Naive thymus-derived CD4-positive, alpha-beta T cell (primary cell): Measurements from ENCODE around the gene ATP8B3. TPM values are rescaled to one million over a fixed set of nuclear protein-coding genes. Genes with fewer than 3 reads are reported as not detected.
A peak's percentile ranks its signal among the peaks of the same experiment; 100 is the strongest.

Experiments
- ATAC-seq: fragments of 150-1000 bp; cut with Tn5 transposase; 2 replicates; pipeline ENCODE4 v1.10.0; 2021; ENCODE audit warnings: mild to moderate bottlenecking, moderate library complexity
- CTCF ChIA-PET: fragments of 350-600 bp; sonication (Branson Sonifier 250); formaldehyde crosslinking; loops from one replicate; lab custom pipeline; 2021; ENCODE audit warnings: antibody characterized with exemption; lab: Charles Lee
- POLR2A ChIA-PET: fragments of 350-600 bp; sonication (Branson Sonifier 250); formaldehyde crosslinking; loops from one replicate; lab custom pipeline; 2021; ENCODE audit warnings: antibody characterized with exemption, inconsistent platforms; lab: Charles Lee
- DNase-seq, 9 donors: peaks; one replicate each; pipeline versions ENCODE4 v3.0.0 to v3.0.0-alpha.2; 2020 to 2022; ENCODE audit warnings: mixed read lengths in 1 of 9
- H3K27ac ChIP-seq: one replicate; pipeline ENCODE4 v1.7.0; 2013; ENCODE audit warnings: mild to moderate bottlenecking, low read depth, low read length, moderate library complexity
- H3K27me3 ChIP-seq, 2 donors: one replicate each; pipeline ENCODE4 v1.7.0; 2013; ENCODE audit warnings: low read length in 2 of 2, mild to moderate bottlenecking in 2 of 2, moderate library complexity in 2 of 2; ENCODE audit not compliant: control insufficient read depth in 2 of 2, insufficient read depth in 2 of 2
- H3K36me3 ChIP-seq, 3 experiments: 1 replicate in 2 of 3; 2 replicates in 1 of 3; pipeline ENCODE4 v1.7.0; 2013; ENCODE audit warnings: low read length in 3 of 3, mild to moderate bottlenecking in 3 of 3, moderate library complexity in 1 of 3; ENCODE audit not compliant: insufficient read depth in 3 of 3, control insufficient read depth in 2 of 3
- H3K4me1 ChIP-seq, 2 donors: one replicate each; pipeline ENCODE4 v1.7.0; 2013; ENCODE audit warnings: low read length in 2 of 2, mild to moderate bottlenecking in 2 of 2, moderate library complexity in 1 of 2; ENCODE audit not compliant: control insufficient read depth in 2 of 2, insufficient read depth in 2 of 2
- H3K4me3 ChIP-seq: 2 replicates; pipeline ENCODE4 v1.7.0; 2013; ENCODE audit warnings: mild to moderate bottlenecking, low read length
- H3K9me3 ChIP-seq, 3 experiments: 1 replicate in 2 of 3; 2 replicates in 1 of 3; pipeline ENCODE4 v1.7.0; 2013; ENCODE audit warnings: low read length in 3 of 3; ENCODE audit not compliant: control insufficient read depth in 2 of 3
- H3K27ac Mint-ChIP-seq, 9 donors: one replicate each; pipeline ENCODE4 v1.8.0; 2020 to 2022; ENCODE audit warnings: mixed read lengths in 9 of 9, mild to moderate bottlenecking in 8 of 9, moderate library complexity in 5 of 9, inconsistent platforms in 2 of 9
- H3K27me3 Mint-ChIP-seq, 5 donors: one replicate each; pipeline ENCODE4 v1.8.0; 2021 to 2022; ENCODE audit warnings: mixed read lengths in 5 of 5, mild to moderate bottlenecking in 1 of 5
- H3K36me3 Mint-ChIP-seq, 5 donors: one replicate each; pipeline ENCODE4 v1.8.0; 2020 to 2022; ENCODE audit warnings: mixed read lengths in 5 of 5, mild to moderate bottlenecking in 3 of 5, inconsistent platforms in 1 of 5
- H3K4me1 Mint-ChIP-seq, 7 donors: one replicate each; pipeline ENCODE4 v1.8.0; 2020 to 2022; ENCODE audit warnings: mixed read lengths in 7 of 7, mild to moderate bottlenecking in 3 of 7, inconsistent platforms in 1 of 7
- H3K4me3 Mint-ChIP-seq, 10 donors: one replicate each; pipeline ENCODE4 v1.8.0; 2020 to 2022; ENCODE audit warnings: mild to moderate bottlenecking in 10 of 10, mixed read lengths in 10 of 10, moderate library complexity in 6 of 10, inconsistent platforms in 2 of 10
- H3K9me3 Mint-ChIP-seq, 11 donors: one replicate each; pipeline ENCODE4 v1.8.0; 2020 to 2022; ENCODE audit warnings: mixed read lengths in 11 of 11, mild to moderate bottlenecking in 4 of 11, inconsistent platforms in 1 of 11, moderate library complexity in 1 of 11
- intact Hi-C, 2 donors: fragments of 100-400 bp; cut with micrococcal nuclease; formaldehyde crosslinking; loops; one replicate each; pipeline ENCODE4 v1.15.1; 2023
- polyA plus RNA-seq, 2 donors: library from polyadenylated mRNA; unstranded; fragments of 300-500 nt; fragmentation: Illumina TruSeq; gene quantifications; one replicate each; pipeline ENCODE4 v1.2.3, GENCODE V29; 2021
- total RNA-seq, 6 experiments: library from RNA in 5 of 6; stranded (reverse) in 5 of 6; gene quantifications; 1 replicate in 5 of 6; 2 replicates in 1 of 6; pipeline ENCODE4 v1.2.3 and lab custom pipeline; 2021 to 2026

ATP8B3 gene
- total and polyA plus RNA-seq, 7 experiments from 2014 or later: 0.83 to 15.3 (median 3.2) TPM

- DNase-seq: peak in 1 of 9 donors; percentile 52
- no peaks in the 10 kb centered on the region for H3K36me3 Mint-ChIP-seq
- intact Hi-C loops: loop anchor here (1.0 to 5.0 kb wide), 9 partner anchors 11 to 256 kb away; partner anchors contain the start of genes ATP8B3 (in 2 of the 2), UQCR11 (in 2 of the 2), ABHD17A (in 1 of the 2) and ADAT3 (in 1 of the 2)
- peak; percentile 2 for ATAC-seq
- Histone ChIP-seq H3K9me3 (no peaks in the 10 kb centered on the region), H3K27ac (peak overlapping the region; percentile 99), H3K27me3 (no peaks in the 10 kb centered on the region), H3K36me3 (peaks cover 0 to 27% (median 0%) of the 10 kb centered on the region in 3 experiments), H3K4me1 (peaks cover 24 to 63% of the 10 kb centered on the region in 2 donors), H3K4me3 (peak overlapping the region; percentile 85)
- POLR2A ChIA-PET: interaction anchor here (1.0 to 1.5 kb wide), 2 partner anchors 8 to 12 kb away, joined by 4 to 5 read pairs; no protein-coding TSS in a partner anchor
- peak overlapping the region; percentile 85 to 95 (median 93) for H3K27ac Mint-ChIP-seq
- no peaks in the 10 kb centered on the region for H3K9me3 Mint-ChIP-seq
- H3K4me1 Mint-ChIP-seq: peaks cover 32 to 67% (median 47%) of the 10 kb centered on the region in 7 donors
- peak overlapping the region; percentile 83 to 95 (median 91) for H3K4me3 Mint-ChIP-seq
- CTCF ChIA-PET: interaction anchor here (0.5 to 1.5 kb wide), 2 partner anchors 22 to 861 kb away, joined by 3 to 4 read pairs; no protein-coding TSS in a partner anchor
- H3K27me3 Mint-ChIP-seq: no peaks in the 10 kb centered on the region
These were observed 35.8 kb upstream of the ATP8B3 start for GRCh38 chr19:1847684-1848398.

- Mint-ChIP-seq H3K27me3 (no peaks in the 10 kb centered on the region), H3K27ac (peak overlapping the region; percentile 85 to 95 (median 90)), H3K36me3 (no peaks in the 10 kb centered on the region), H3K9me3 (no peaks in the 10 kb centered on the region), H3K4me3 (peak overlapping the region; percentile 83 to 95 (median 91)), H3K4me1 (peaks cover 33 to 72% (median 50%) of the 10 kb centered on the region in 7 donors)
- Histone ChIP-seq H3K4me1 (peaks cover 23 to 61% of the 10 kb centered on the region in 2 donors), H3K36me3 (peaks cover 0 to 27% (median 0%) of the 10 kb centered on the region in 3 experiments), H3K27me3 (no peaks in the 10 kb centered on the region), H3K4me3 (peak overlapping the region; percentile 85), H3K9me3 (no peaks in the 10 kb centered on the region), H3K27ac (peak overlapping the region; percentile 99)
- POLR2A ChIA-PET: interaction anchor here (0.5 to 1.5 kb wide), 3 partner anchors 9 to 29 kb away, joined by 3 to 5 read pairs (median 4); no protein-coding TSS in a partner anchor
- DNase-seq (no peak), ATAC-seq (no peak)
- CTCF ChIA-PET: interaction anchor here (0.5 to 1.5 kb wide), 2 partner anchors 21 to 860 kb away, joined by 3 to 4 read pairs; no protein-coding TSS in a partner anchor
- intact Hi-C loops: loop anchor here in 1 of 2 donors (5.0 kb wide), 1 partner anchor 255 kb away; the partner anchor contains the start of gene MBD3
These were observed 35.2 kb upstream of the ATP8B3 start for GRCh38 chr19:1847348-1847683.

- Mint-ChIP-seq H3K4me3 (peak overlapping the region; percentile 83 to 95 (median 91)), H3K36me3 (no peaks in the 10 kb centered on the region), H3K9me3 (no peaks in the 10 kb centered on the region), H3K27me3 (no peaks in the 10 kb centered on the region), H3K4me1 (peaks cover 38 to 75% (median 56%) of the 10 kb centered on the region in 7 donors), H3K27ac (peak overlapping the region; percentile 81 to 95 (median 89))
- DNase-seq: no peak
- Histone ChIP-seq H3K4me3 (peak overlapping the region; percentile 85), H3K4me1 (peaks cover 23 to 55% of the 10 kb centered on the region in 2 donors), H3K36me3 (peaks cover 0 to 27% (median 0%) of the 10 kb centered on the region in 3 experiments), H3K9me3 (no peaks in the 10 kb centered on the region), H3K27ac (peak overlapping the region; percentile 99), H3K27me3 (no peaks in the 10 kb centered on the region)
- no peak for ATAC-seq
- ChIA-PET CTCF (interaction anchor here (0.5 to 1.5 kb wide), 3 partner anchors 21 to 859 kb away, joined by 3 to 4 read pairs (median 3); no protein-coding TSS in a partner anchor), POLR2A (interaction anchor here (0.5 to 1.5 kb wide), 4 partner anchors 9 to 30 kb away, joined by 3 to 5 read pairs (median 4); no protein-coding TSS in a partner anchor)
- intact Hi-C loops: loop anchor here in 1 of 2 donors (5.0 kb wide), 1 partner anchor 254 kb away; the partner anchor contains the start of gene MBD3
These were observed 34.6 kb upstream of the ATP8B3 start for GRCh38 chr19:1846517-1847204.

GRCh38 chr19:1845642-1846041 is 33.6 kb upstream of the ATP8B3 start:
- ATAC-seq (no peak), DNase-seq (no peak)
- Mint-ChIP-seq H3K27me3 (no peaks in the 10 kb centered on the region), H3K27ac (peak overlapping the region in 6 of 9 donors; percentile 57 to 93 (median 80)), H3K9me3 (no peaks in the 10 kb centered on the region), H3K36me3 (no peaks in the 10 kb centered on the region), H3K4me1 (peaks cover 40 to 77% (median 56%) of the 10 kb centered on the region in 7 donors), H3K4me3 (peak overlapping the region in 7 of 10 donors; percentile 75 to 94 (median 90))
- ChIA-PET POLR2A (interaction anchor here (1.0 kb wide), 1 partner anchor 12 kb away, joined by 3 read pairs; no protein-coding TSS in a partner anchor), CTCF (no interaction called here)
- peak overlapping the region; percentile 3 for H3K4me3 ChIP-seq
- no peaks in the 10 kb centered on the region for H3K9me3 ChIP-seq
- peaks cover 23 to 49% of the 10 kb centered on the region in 2 donors for H3K4me1 ChIP-seq
- no peak overlapping the region for H3K27ac ChIP-seq
- intact Hi-C loops: loop anchor here in 1 of 2 donors (5.0 kb wide), 1 partner anchor 253 kb away; the partner anchor contains the start of gene MBD3
- peaks cover 0 to 27% (median 0%) of the 10 kb centered on the region in 3 experiments for H3K36me3 ChIP-seq
- H3K27me3 ChIP-seq: no peaks in the 10 kb centered on the region

GRCh38 chr19:1845125-1845515 is 33.0 kb upstream of the ATP8B3 start:
- peak overlapping the region in 5 of 10 donors; percentile 16 to 90 (median 21) for H3K4me3 Mint-ChIP-seq
- no peaks in the 10 kb centered on the region for H3K27me3 ChIP-seq

More at GRCh38 chr19:1845125-1845515, 33.0 kb upstream of the ATP8B3 start:
- DNase-seq (no peak), ATAC-seq (no peak)
- Histone ChIP-seq H3K36me3 (peaks cover 0 to 30% (median 0%) of the 10 kb centered on the region in 3 experiments), H3K4me3 (no peak overlapping the region), H3K4me1 (peaks cover 23 to 49% of the 10 kb centered on the region in 2 donors), H3K9me3 (no peaks in the 10 kb centered on the region), H3K27ac (no peak overlapping the region)
- intact Hi-C loops: loop anchor here in 1 of 2 donors (5.0 kb wide), 1 partner anchor 253 kb away; the partner anchor contains the start of gene MBD3
- Mint-ChIP-seq H3K36me3 (no peaks in the 10 kb centered on the region), H3K27me3 (no peaks in the 10 kb centered on the region), H3K27ac (peak overlapping the region in 1 of 9 donors; percentile 32), H3K4me1 (peaks cover 41 to 79% (median 56%) of the 10 kb centered on the region in 7 donors), H3K9me3 (no peaks in the 10 kb centered on the region)
- ChIA-PET CTCF (no interaction called here), POLR2A (no interaction called here)
